Erythroblast (primary cell): ENCODE data around the gene PRKG1.

ENCODE experiments used
- GATA1 ChIP-seq: IDR thresholded peaks from 2 replicates; pipeline ENCODE4 v1.6.1; 2011; ENCODE audit warnings: low read depth, mild to moderate bottlenecking, control low read depth, low read length, moderate library complexity
- POLR2A ChIP-seq: IDR thresholded peaks from 2 replicates; pipeline ENCODE4 v1.6.1; 2011; ENCODE audit warnings: mild to moderate bottlenecking, low read length

GRCh38 chr10:51204066-51204465 lies 129.8 kb downstream of the PRKG1 start:
- TF ChIP-seq POLR2A, result no peak
- TF ChIP-seq GATA1, result no peak
